Stimulated activated CD4-positive, alpha-beta T cell treated with anti-CD3 and anti-CD28 coated beads, Interleukin-4, amount 100 ng/mL, for 24 hours (primary cell): Measurements from ENCODE around the gene PIP4K2A.
"Not testable (repeated sequence)": the region's sequence is repeated elsewhere in the genome, so short reads cannot be mapped to it uniquely, and the experiment has no call there.

Experiments
- DNase-seq: peaks from one replicate; pipeline ENCODE4 v3.0.0-alpha.2; 2020

The PIP4K2A gene

GRCh38 chr10:22544325-22545068 lies 169.9 kb downstream of the PIP4K2A start:
- no peak for DNase-seq

- no peak for DNase-seq
Measured at GRCh38 chr10:22542773-22543172, 171.6 kb downstream of the PIP4K2A start.

- no peak for DNase-seq
Measured at GRCh38 chr10:22541900-22542299, 172.5 kb downstream of the PIP4K2A start.

GRCh38 chr10:22539579-22540298 lies 174.6 kb downstream of the PIP4K2A start:
- DNase-seq, result no peak

- no peak for DNase-seq
Measured at GRCh38 chr10:22537810-22538209, 176.6 kb downstream of the PIP4K2A start.

GRCh38 chr10:22536620-22537019 lies 177.8 kb downstream of the PIP4K2A start:
- no peak for DNase-seq

- DNase-seq, result no peak
Measured at GRCh38 chr10:22534849-22535604, 179.4 kb downstream of the PIP4K2A start.

GRCh38 chr10:22531441-22531840 lies 182.9 kb downstream of the PIP4K2A start:
- no peak for DNase-seq

GRCh38 chr10:22531008-22531407 lies 183.4 kb downstream of the PIP4K2A start:
- no peak for DNase-seq

- no peak for DNase-seq
Measured at GRCh38 chr10:22527520-22527919, 186.9 kb downstream of the PIP4K2A start.

- not testable (repeated sequence) for DNase-seq
Measured at GRCh38 chr10:22524333-22524732, 190.0 kb downstream of the PIP4K2A start.

GRCh38 chr10:22520645-22521044 lies 193.7 kb downstream of the PIP4K2A start:
- DNase-seq, result not testable (repeated sequence)

- DNase-seq, result no peak
Measured at GRCh38 chr10:22518167-22518724, 196.1 kb downstream of the PIP4K2A start.

- DNase-seq, result no peak
Measured at GRCh38 chr10:22515009-22515408, 199.4 kb downstream of the PIP4K2A start.

- not testable (repeated sequence) for DNase-seq
Measured at GRCh38 chr10:22514414-22514758, 200.0 kb downstream of the PIP4K2A start.

GRCh38 chr10:22513483-22514413 lies 200.6 kb downstream of the PIP4K2A start:
- DNase-seq, result not testable (repeated sequence)

- not testable (repeated sequence) for DNase-seq
Measured at GRCh38 chr10:22512015-22512414, 202.4 kb downstream of the PIP4K2A start.

GRCh38 chr10:22508214-22508613 lies 206.2 kb downstream of the PIP4K2A start:
- not testable (repeated sequence) for DNase-seq

- DNase-seq, result peak; percentile 38
Measured at GRCh38 chr10:22505911-22506685, 208.3 kb downstream of the PIP4K2A start.

GRCh38 chr10:22504766-22505165 lies 209.6 kb downstream of the PIP4K2A start:
- DNase-seq, result no peak
